Bronchial epithelial cell (primary cell): ENCODE measurements around the gene FGF7. TPM values are rescaled to one million over a fixed set of nuclear protein-coding genes. Genes with fewer than 3 reads are reported as not detected.
"Not testable (repeated sequence)": the region's sequence is repeated elsewhere in the genome, so short reads cannot be mapped to it uniquely, and the experiment has no call there.

Experiments used
- DNase-seq: peaks from one replicate; pipeline ENCODE4 v3.0.0-alpha.2; 2010; ENCODE audit warnings: low read depth
- FAIRE-seq: peaks from 2 replicates; lab custom pipeline; 2011; peaks lifted over from hg19 to GRCh38; lab: Jason Lieb, UNC
- H3K27me3 ChIP-seq: 2 replicates; pipeline ENCODE4 v1.5.1; 2011; ENCODE audit warnings: low read length; ENCODE audit not compliant: control insufficient read depth, insufficient read depth
- H3K36me3 ChIP-seq: 2 replicates; pipeline ENCODE4 v1.5.1; 2011; ENCODE audit warnings: low read length; ENCODE audit not compliant: control insufficient read depth, insufficient read depth
- H3K4me3 ChIP-seq: 2 replicates; pipeline ENCODE4 v1.5.1; 2011; ENCODE audit warnings: mild to moderate bottlenecking, low read depth, low read length, control low read depth
- total RNA-seq: library from RNA; depleted of rRNA; stranded (reverse); fragments of >200 nt; gene quantifications from 2 replicates; pipeline ENCODE4 v1.2.1, GENCODE V29; 2014
- TF ChIP-seq, protein P1 (sequence below): IDR thresholded peaks from 2 replicates; pipeline ENCODE4 v1.5.1; 2011; ENCODE audit warnings: mild to moderate bottlenecking, moderate library complexity, low read length, control low read depth, inconsistent platforms; ENCODE audit not compliant: insufficient read depth, severe bottlenecking

The FGF7 gene
- total RNA-seq, 1 donor from 2014 or later, result 4.7 TPM

DNA sequence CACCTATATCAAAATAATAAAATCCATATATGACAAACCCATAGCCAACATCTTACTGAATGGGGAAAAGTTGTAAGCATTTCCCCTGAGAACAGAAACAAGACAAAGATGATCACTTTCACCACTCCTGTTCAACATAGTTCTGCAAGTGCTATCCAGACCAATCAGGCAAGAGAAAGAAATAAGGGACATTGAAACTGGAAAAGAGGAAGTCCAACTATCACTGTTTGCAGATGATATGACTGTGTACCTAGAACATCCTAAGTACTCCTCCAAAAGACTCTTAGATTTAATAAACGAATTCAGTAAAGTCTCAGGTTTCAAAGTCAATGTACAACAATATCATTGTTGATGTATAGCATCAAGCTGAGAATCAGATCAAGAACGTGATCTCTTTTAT, 35.6 kb upstream of the FGF7 start:
- FAIRE-seq (no peak), DNase-seq (no peak)
- Histone ChIP-seq H3K36me3 (no peaks in the 10 kb centered on the region), H3K4me3 (no peak overlapping the region), H3K27me3 (no peaks in the 10 kb centered on the region)
- TF ChIP-seq, protein P1, sequence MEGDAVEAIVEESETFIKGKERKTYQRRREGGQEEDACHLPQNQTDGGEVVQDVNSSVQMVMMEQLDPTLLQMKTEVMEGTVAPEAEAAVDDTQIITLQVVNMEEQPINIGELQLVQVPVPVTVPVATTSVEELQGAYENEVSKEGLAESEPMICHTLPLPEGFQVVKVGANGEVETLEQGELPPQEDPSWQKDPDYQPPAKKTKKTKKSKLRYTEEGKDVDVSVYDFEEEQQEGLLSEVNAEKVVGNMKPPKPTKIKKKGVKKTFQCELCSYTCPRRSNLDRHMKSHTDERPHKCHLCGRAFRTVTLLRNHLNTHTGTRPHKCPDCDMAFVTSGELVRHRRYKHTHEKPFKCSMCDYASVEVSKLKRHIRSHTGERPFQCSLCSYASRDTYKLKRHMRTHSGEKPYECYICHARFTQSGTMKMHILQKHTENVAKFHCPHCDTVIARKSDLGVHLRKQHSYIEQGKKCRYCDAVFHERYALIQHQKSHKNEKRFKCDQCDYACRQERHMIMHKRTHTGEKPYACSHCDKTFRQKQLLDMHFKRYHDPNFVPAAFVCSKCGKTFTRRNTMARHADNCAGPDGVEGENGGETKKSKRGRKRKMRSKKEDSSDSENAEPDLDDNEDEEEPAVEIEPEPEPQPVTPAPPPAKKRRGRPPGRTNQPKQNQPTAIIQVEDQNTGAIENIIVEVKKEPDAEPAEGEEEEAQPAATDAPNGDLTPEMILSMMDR, result no peak

DNA sequence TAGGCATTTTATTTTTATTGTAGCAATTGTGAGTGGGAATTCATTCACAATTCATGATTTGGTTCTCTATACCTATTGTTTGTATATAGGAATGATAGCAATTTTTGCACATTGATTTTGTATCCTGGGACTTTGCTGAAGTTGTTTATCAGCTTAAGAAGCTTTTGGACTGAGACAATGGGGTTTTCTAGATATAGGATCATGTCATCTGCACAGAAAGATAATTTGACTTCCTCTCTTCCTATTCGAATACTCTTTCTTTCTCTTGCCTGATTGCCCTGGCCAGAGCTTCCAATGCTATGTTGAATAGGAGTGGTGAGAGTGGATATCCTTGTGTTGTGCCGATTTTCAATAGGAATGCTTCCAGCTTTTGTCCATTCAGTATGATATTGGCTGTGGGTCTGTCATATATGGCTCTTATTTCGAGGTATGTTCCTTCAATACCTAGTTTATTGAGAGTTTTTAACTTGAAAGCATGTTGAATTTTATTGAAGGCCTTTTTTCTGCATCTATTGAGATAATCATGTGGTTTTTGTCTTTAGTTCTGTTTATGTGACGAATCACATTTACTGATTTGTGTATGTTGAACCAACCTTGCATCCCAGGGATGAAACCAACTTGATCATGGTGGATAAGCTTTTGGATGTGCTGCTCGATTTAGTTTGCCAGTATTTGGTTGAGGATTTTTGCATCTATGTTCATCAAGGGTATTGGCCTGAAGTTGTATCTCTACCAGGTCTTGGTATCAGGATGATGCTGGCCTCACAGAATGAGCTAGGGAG, 20.3 kb upstream of the FGF7 start:
- not testable (repeated sequence) for H3K27me3 ChIP-seq, H3K4me3 ChIP-seq, DNase-seq, FAIRE-seq, H3K36me3 ChIP-seq

DNA sequence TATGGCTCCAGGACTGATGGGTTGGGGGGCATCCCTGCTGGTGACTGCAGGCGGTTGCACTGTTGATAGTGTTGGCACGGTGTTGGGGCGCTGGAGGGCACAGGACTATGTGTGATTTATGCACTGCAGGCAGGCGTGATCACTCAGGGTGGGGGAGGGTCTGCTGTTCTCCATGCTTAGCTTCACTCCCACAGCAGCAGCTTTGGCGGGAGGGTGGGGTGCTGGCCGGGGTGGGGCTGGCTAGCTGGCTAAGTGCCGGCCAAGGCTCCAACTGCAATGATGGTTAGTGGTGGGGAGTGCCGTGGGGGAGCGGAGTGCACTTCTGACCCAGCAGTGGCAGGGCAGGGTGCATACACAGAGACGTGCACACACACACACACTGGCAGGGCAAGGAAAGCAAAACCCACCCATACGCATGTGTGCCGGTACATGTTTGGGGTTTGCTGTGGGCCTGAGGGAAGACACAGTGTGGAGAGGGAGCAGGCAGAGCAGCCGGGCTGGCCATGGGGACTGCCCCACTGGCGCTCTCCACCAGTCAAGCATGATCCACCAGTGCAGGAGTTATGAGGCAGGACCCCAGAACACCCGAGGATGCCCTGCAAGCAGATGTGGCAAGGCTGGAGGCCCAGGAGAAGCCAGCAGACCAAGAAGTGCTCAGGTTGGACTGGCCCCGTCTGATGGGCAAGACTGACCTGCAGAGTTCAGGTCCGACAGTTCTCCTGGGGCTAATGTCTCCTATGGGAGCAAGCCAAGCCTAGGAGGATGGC, 16.5 kb upstream of the FGF7 start:
- no peak for FAIRE-seq
- TF ChIP-seq, protein P1, result no peak
- DNase-seq, result no peak
- H3K27me3 ChIP-seq, result no peaks in the 10 kb centered on the region
- H3K36me3 ChIP-seq, result no peaks in the 10 kb centered on the region
- no peak overlapping the region for H3K4me3 ChIP-seq

DNA sequence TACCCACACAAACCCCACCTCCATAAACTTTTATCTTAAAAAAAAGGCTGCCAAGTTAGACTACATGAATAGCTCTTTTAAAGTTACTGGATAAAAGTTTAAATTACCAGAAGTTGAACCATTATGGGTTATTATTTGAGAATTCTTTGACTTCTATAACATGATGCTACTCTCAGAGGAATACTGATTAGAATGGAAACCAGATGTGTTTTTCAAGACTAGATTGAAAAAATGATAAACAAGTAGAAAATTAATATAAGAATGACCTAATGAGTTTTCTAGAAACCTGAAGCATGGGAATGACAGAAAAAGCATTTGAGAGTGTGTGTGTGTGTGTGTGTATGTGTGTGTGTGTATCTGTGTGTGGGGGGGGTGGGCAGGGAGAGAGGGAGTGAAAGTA, 12.4 kb upstream of the FGF7 start:
- FAIRE-seq (no peak), DNase-seq (no peak)
- Histone ChIP-seq H3K27me3 (no peaks in the 10 kb centered on the region), H3K36me3 (no peaks in the 10 kb centered on the region), H3K4me3 (no peak overlapping the region)
- TF ChIP-seq, protein P1, result no peak

DNA sequence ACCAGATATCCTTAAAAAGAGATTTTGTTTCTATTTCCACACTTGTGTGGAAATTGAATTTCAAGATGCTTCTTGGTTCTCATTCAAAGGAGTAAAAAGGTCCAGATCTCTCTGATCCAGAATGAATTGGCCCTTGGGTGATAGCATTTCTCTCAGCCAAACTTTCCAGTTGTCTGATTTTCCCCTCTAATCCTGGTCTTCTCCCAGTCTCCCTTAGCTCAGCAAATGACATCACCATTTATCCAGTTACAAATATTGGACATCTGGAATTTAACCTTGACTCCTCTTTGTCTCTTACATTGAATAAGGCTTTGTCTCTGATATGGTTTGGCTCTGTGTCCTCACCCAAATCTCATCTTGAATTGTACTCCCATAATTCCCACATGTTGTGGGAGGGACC, 10.2 kb upstream of the FGF7 start:
- no peaks in the 10 kb centered on the region for H3K27me3 ChIP-seq
- no peaks in the 10 kb centered on the region for H3K36me3 ChIP-seq
- no peak overlapping the region for H3K4me3 ChIP-seq
- TF ChIP-seq, protein P1, result no peak
- no peak for DNase-seq
- no peak for FAIRE-seq

DNA sequence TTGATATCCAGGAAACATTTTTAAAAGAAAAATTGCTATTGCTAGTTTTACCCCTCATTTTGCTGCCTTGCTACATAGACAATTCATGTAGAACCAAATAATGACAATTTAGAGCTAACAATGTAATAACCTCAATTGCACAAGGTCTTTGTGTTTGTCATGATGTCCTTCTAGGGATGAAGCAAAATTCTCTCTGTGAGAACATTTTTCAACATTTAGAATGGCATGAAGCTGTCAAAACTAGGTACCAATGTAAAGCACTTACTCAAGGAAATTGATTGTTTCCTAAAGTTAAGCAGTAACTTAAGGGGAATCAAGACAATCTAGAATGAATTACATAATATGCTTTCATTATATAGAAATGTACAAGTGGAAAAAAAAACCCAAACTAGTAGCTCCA, 7.9 kb upstream of the FGF7 start:
- no peak for FAIRE-seq
- H3K27me3 ChIP-seq, result no peaks in the 10 kb centered on the region
- H3K4me3 ChIP-seq, result no peak overlapping the region
- TF ChIP-seq, protein P1, result no peak
- H3K36me3 ChIP-seq, result no peaks in the 10 kb centered on the region
- DNase-seq, result no peak
